ENCODE data around the gene EIF4A3.
"Not testable (repeated sequence)": the region's sequence is repeated elsewhere in the genome, so short reads cannot be mapped to it uniquely, and the experiment has no call there.

The EIF4A3 gene

GRCh38 chr17:80099291-80100034 is 47.5 kb downstream of the EIF4A3 start:
- no peak for FAIRE-seq

- FAIRE-seq: no peak
Measured at GRCh38 chr17:80097844-80098691, 48.9 kb downstream of the EIF4A3 start.

GRCh38 chr17:80097127-80097621 is 49.8 kb downstream of the EIF4A3 start:
- FAIRE-seq: no peak

GRCh38 chr17:80096561-80097021 is 50.3 kb downstream of the EIF4A3 start:
- no peak for FAIRE-seq

GRCh38 chr17:80095844-80096475 is 51.0 kb downstream of the EIF4A3 start:
- FAIRE-seq: no peak

- FAIRE-seq: no peak
Measured at GRCh38 chr17:80095038-80095843, 51.7 kb downstream of the EIF4A3 start.

GRCh38 chr17:80092959-80093358 is 54.0 kb downstream of the EIF4A3 start:
- no peak for FAIRE-seq

GRCh38 chr17:80091376-80091775 is 55.6 kb downstream of the EIF4A3 start:
- FAIRE-seq: no peak

GRCh38 chr17:80090164-80090563 is 56.8 kb downstream of the EIF4A3 start:
- FAIRE-seq: not testable (repeated sequence)

GRCh38 chr17:80089762-80090161 is 57.2 kb downstream of the EIF4A3 start:
- FAIRE-seq: no peak

- FAIRE-seq: no peak
Measured at GRCh38 chr17:80087346-80088265, 59.3 kb downstream of the EIF4A3 start.

GRCh38 chr17:80086616-80087015 is 60.3 kb downstream of the EIF4A3 start:
- no peak for FAIRE-seq

- FAIRE-seq: no peak
Measured at GRCh38 chr17:80086081-80086480, 60.8 kb downstream of the EIF4A3 start.

GRCh38 chr17:80084773-80085172 is 62.2 kb downstream of the EIF4A3 start:
- no peak for FAIRE-seq

Data from TTC549 (cell line).